ENCODE results near the gene C6. TPM values are rescaled to one million over a fixed set of nuclear protein-coding genes. Genes with fewer than 3 reads are reported as not detected.

The C6 gene
- total and polyA plus RNA-seq, 10 of the 15 experiments (the other 5 are each of a cell fraction or from before 2014, with no cell fraction given), result 0.31 TPM; not detected in 9

- DNase-seq (ENCODE audit: low read depth, low spot score), result no peak
- intact Hi-C loops (cut with micrococcal nuclease; ENCODE audit: unreplicated experiment), result no loop called here
These were observed 850 bp upstream of the C6 start for GRCh38 chr5:41214182-41214581.

More at GRCh38 chr5:41214182-41214581, 850 bp upstream of the C6 start:
- Histone ChIP-seq H3K27ac (ENCODE audit: control insufficient read depth, insufficient read depth) (no peak overlapping the region), H3K4me1 (ENCODE audit: control insufficient read depth, insufficient read depth, low read length) (no peaks in the 10 kb centered on the region), H3K79me2 (ENCODE audit: control insufficient read depth, insufficient read depth, low read length) (no peaks in the 10 kb centered on the region), H3K4me3 (no peak overlapping the region), H2AFZ (ENCODE audit: control insufficient read depth, low read depth, low read length) (no peak overlapping the region), H4K20me1 (ENCODE audit: control insufficient read depth, insufficient read depth) (no peaks in the 10 kb centered on the region), H3K27me3 (replicated peaks in 1 of 2; ENCODE audit: control insufficient read depth in 2 of 2, insufficient read depth in 2 of 2, low read length in 1 of 2) (no peaks in the 10 kb centered on the region), H3K36me3 (ENCODE audit: control insufficient read depth in 2 of 2, insufficient read depth in 2 of 2, low read length in 1 of 2) (no peaks in the 10 kb centered on the region), H3K9ac (ENCODE audit: control insufficient read depth, insufficient read depth, low read length) (no peak overlapping the region), H3K9me3 (replicated peaks; ENCODE audit: control insufficient read depth, insufficient read depth, low read length) (no peaks in the 10 kb centered on the region), H3K4me2 (ENCODE audit: control insufficient read depth, insufficient read depth) (no peak overlapping the region)
- no peak for TF ChIP-seq MYC (IDR thresholded peaks at IDR 0.05; ENCODE audit: insufficient read depth, insufficient read length, insufficient replicate concordance, low read length, severe bottlenecking)
- no peak for TF ChIP-seq CREB1 (IDR thresholded peaks at IDR 0.05; ENCODE audit: low read depth)
- no peak for TF ChIP-seq E2F4 (IDR thresholded peaks at IDR 0.05; ENCODE audit: low read depth, low read length)
- no peak for TF ChIP-seq ZBTB4 (CRISPR knock-in tag; IDR thresholded peaks at IDR 0.05)
- no peak for TF ChIP-seq IRF5 (IDR thresholded peaks at IDR 0.05; ENCODE audit: borderline replicate concordance)
- no peak for TF ChIP-seq MAX (IDR thresholded peaks at IDR 0.05; ENCODE audit: low read depth, low read length)
- no peak for ATAC-seq
- ChIA-PET CTCF (interaction anchor here (0.6 to 0.8 kb wide), 2 partner anchors 10 to 725 kb away, joined by 3 read pairs; no protein-coding TSS in a partner anchor), SMC1A (ENCODE audit: uncharacterized antibody, unreplicated experiment) (no interaction called here), RAD21 (ENCODE audit: unreplicated experiment) (no interaction called here), POLR2A (no interaction called here)
- in situ Hi-C loops (cut with MboI), result no loop called here
- no peak for FAIRE-seq
- no TSS peak for BruUV-seq (replicated peaks)
